ENCODE data around the gene FAM90A26. TPM values are rescaled to one million over a fixed set of nuclear protein-coding genes. Genes with fewer than 3 reads are reported as not detected.
"Not testable (repeated sequence)": the region's sequence is repeated elsewhere in the genome, so short reads cannot be mapped to it uniquely, and the experiment has no call there.

The FAM90A26 gene
- total and polyA plus RNA-seq, 2 of the 4 experiments (the other 2 are of a cell fraction): not detected

DNA sequence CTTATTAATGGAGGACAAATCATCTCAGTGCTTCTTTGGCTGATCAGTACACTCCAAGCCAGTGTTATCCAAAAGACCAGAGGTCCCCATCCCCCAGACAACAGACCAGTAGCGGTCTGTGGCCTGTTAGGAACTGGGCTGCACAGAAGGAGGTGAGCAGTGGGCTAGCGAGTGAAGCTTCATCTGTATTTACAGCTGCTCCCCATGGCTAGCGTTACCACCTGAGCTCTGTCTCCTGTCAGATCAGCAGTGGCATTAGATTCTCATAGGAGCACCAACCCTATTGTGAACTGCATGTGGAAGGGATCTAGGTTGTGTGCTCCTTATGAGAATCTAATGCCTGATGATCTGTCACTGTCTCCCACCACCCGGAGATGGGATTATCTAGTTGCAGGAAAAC, 37.4 kb upstream of the FAM90A26 start:
- H4K91ac ChIP-seq (ENCODE audit: insufficient read depth, low read depth, low read length); ATAC-seq (ENCODE audit: low read depth); H3K4me1 ChIP-seq (ENCODE audit: control insufficient read depth, insufficient read depth, low read length); CTCF ChIA-PET; DNase-seq; H3K14ac ChIP-seq (replicated peaks; ENCODE audit: low read depth, low read length); POLR2A ChIA-PET (ENCODE audit: unreplicated experiment); H3K4ac ChIP-seq (ENCODE audit: low read depth, low read length); H4K8ac ChIP-seq (ENCODE audit: low read depth in 2 of 2, low read length in 2 of 2); H3K56ac ChIP-seq (ENCODE audit: extremely low read depth, insufficient read depth, low read length); BruUV-seq (replicated peaks); H3K23ac ChIP-seq (ENCODE audit: low read depth, low read length); H2BK20ac ChIP-seq (ENCODE audit: low read depth, low read length); in situ Hi-C loops (cut with MboI; ENCODE audit: low sequenced_read_pairs); H3K79me1 ChIP-seq (ENCODE audit: low read depth in 1 of 2, low read length in 2 of 2); H2BK120ac ChIP-seq (ENCODE audit: low read depth, low read length); H2BK15ac ChIP-seq (ENCODE audit: low read depth, low read length); H3K9me3 ChIP-seq (ENCODE audit: control insufficient read depth, insufficient read depth, low read length); H3K9ac ChIP-seq (ENCODE audit: low read depth, low read length); H2AK5ac ChIP-seq (ENCODE audit: low read depth, low read length); H2AK9ac ChIP-seq (replicated peaks; ENCODE audit: low read depth, low read length, poor library complexity); H2AFZ ChIP-seq (replicated peaks; ENCODE audit: low read length, poor library complexity); H3K27ac ChIP-seq (ENCODE audit: insufficient read depth, low read length); H3K18ac ChIP-seq (ENCODE audit: low read depth, low read length); H3K9me1 ChIP-seq (ENCODE audit: insufficient read depth, low read length); intact Hi-C loops (cut with micrococcal nuclease); H3K36me3 ChIP-seq (ENCODE audit: control insufficient read depth, insufficient read depth, low read length); H4K5ac ChIP-seq (ENCODE audit: low read depth, low read length); H3K27me3 ChIP-seq (ENCODE audit: control insufficient read depth, insufficient read depth, low read length); H3K4me3 ChIP-seq (ENCODE audit: insufficient read depth, low read depth, low read length); dilution Hi-C loops (cut with HindIII; ENCODE audit: low sequenced_read_pairs, unreplicated experiment); H4K20me1 ChIP-seq (ENCODE audit: insufficient read depth, low read length); H3K4me2 ChIP-seq (ENCODE audit: low read depth, low read length); H2BK5ac ChIP-seq (ENCODE audit: low read depth, low read length, poor library complexity, severe bottlenecking): not testable (repeated sequence)
- WGBS, 2 experiments (ENCODE audit: extremely low coverage in 2 of 2, insufficient read length in 1 of 2): no CpG with 5 or more reads among the region's 4 CpGs

DNA sequence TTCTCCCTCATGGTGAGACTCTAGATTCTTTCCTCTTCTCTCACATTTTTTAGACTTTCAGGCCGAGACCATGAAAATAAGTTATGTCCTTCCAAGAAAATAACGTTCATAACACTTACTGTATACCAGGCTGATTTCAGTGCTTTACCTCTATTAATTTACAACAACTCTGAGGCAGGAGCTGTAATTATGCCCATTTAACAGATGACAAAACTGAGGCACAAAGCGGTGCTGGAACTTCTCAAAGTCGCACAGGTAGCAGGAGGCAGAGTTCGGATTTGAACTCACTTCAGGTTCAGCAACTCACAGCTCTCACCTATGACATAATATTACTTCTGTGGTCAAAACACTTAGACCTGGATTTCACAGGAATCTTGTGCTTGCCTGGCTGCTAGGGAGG, 36.2 kb upstream of the FAM90A26 start:
- H3K4me2 ChIP-seq (ENCODE audit: low read depth, low read length); H3K9me1 ChIP-seq (ENCODE audit: insufficient read depth, low read length); H3K14ac ChIP-seq (replicated peaks; ENCODE audit: low read depth, low read length); H3K9me3 ChIP-seq (ENCODE audit: control insufficient read depth, insufficient read depth, low read length); H3K4me3 ChIP-seq (ENCODE audit: insufficient read depth, low read depth, low read length); H3K27ac ChIP-seq (ENCODE audit: insufficient read depth, low read length); H4K5ac ChIP-seq (ENCODE audit: low read depth, low read length); BruUV-seq (replicated peaks); H2AFZ ChIP-seq (replicated peaks; ENCODE audit: low read length, poor library complexity); H3K23ac ChIP-seq (ENCODE audit: low read depth, low read length); H2BK120ac ChIP-seq (ENCODE audit: low read depth, low read length); intact Hi-C loops (cut with micrococcal nuclease); H2BK15ac ChIP-seq (ENCODE audit: low read depth, low read length); DNase-seq; dilution Hi-C loops (cut with HindIII; ENCODE audit: low sequenced_read_pairs, unreplicated experiment); H2BK20ac ChIP-seq (ENCODE audit: low read depth, low read length); in situ Hi-C loops (cut with MboI; ENCODE audit: low sequenced_read_pairs); H3K36me3 ChIP-seq (ENCODE audit: control insufficient read depth, insufficient read depth, low read length); CTCF ChIA-PET; H3K56ac ChIP-seq (ENCODE audit: extremely low read depth, insufficient read depth, low read length); ATAC-seq (ENCODE audit: low read depth); H2BK5ac ChIP-seq (ENCODE audit: low read depth, low read length, poor library complexity, severe bottlenecking); H2AK9ac ChIP-seq (replicated peaks; ENCODE audit: low read depth, low read length, poor library complexity); H3K9ac ChIP-seq (ENCODE audit: low read depth, low read length); H4K8ac ChIP-seq (ENCODE audit: low read depth in 2 of 2, low read length in 2 of 2); H4K91ac ChIP-seq (ENCODE audit: insufficient read depth, low read depth, low read length); H3K4me1 ChIP-seq (ENCODE audit: control insufficient read depth, insufficient read depth, low read length); H2AK5ac ChIP-seq (ENCODE audit: low read depth, low read length); H4K20me1 ChIP-seq (ENCODE audit: insufficient read depth, low read length); H3K27me3 ChIP-seq (ENCODE audit: control insufficient read depth, insufficient read depth, low read length); H3K4ac ChIP-seq (ENCODE audit: low read depth, low read length); H3K18ac ChIP-seq (ENCODE audit: low read depth, low read length); POLR2A ChIA-PET (ENCODE audit: unreplicated experiment); H3K79me1 ChIP-seq (ENCODE audit: low read depth in 1 of 2, low read length in 2 of 2): not testable (repeated sequence)
- WGBS, 2 experiments (ENCODE audit: extremely low coverage in 2 of 2, insufficient read length in 1 of 2): no CpG with 5 or more reads among the region's 5 CpGs

All from IMR-90 (cell line).